Measurements from ENCODE around the gene EHBP1.

EHBP1 gene

DNA sequence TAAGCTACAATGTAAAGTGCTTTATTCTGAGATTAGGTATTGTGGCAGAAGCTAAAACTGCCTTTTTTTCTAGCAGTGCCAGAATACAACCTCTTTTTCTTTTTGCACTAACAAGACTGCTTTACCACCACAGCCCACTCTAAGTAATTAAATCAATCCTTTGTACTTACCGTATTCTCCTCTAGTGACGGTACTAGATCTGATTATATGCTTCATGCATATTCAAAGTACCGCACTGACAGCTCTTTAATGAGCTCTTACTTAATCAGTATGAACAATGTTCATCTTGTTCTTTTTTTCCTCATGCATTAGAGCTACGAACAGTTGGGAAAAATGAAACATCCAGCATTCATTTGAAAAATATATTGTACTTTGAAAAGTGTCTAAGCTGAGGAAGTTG, 329.0 kb downstream of the EHBP1 start:
- DNase-seq, result no peak

DNA sequence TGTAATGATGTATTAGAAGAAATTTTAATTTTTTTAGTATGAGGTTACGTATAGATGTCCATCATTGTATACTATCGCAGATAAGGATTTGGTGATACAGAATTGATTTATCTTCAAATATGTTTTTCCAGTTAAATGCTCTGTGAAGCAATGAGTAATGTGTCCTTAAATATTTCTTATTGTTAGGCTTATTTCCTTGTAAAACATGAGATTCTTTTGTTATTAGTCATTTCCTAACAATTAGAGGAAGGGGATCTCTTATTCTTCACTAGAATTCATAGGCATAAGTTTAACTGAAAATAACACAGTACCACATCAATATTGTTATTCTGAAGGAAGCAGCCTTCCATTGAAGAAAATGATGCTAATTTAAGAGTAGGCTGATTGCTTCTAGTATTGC, 329.7 kb downstream of the EHBP1 start:
- no peak for DNase-seq

DNA sequence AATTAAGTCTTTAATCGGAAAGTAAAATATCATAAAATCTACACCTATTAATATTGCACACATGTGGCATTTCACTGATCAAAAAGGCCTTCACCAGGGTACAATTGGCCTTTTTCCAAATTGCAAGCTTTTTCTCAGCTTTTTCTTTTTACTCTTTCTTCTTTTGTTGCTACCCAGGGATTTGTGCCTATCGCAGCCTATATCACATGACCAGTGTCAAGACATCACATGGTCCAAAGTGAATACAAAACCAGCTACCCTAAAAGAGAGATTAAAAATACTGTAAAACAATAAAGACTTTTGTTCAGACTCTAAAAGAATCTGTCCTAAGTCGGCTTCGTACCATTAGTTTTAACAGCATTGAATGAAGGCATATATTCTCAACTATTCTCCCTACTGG, 330.1 kb downstream of the EHBP1 start:
- DNase-seq, result no peak

DNA sequence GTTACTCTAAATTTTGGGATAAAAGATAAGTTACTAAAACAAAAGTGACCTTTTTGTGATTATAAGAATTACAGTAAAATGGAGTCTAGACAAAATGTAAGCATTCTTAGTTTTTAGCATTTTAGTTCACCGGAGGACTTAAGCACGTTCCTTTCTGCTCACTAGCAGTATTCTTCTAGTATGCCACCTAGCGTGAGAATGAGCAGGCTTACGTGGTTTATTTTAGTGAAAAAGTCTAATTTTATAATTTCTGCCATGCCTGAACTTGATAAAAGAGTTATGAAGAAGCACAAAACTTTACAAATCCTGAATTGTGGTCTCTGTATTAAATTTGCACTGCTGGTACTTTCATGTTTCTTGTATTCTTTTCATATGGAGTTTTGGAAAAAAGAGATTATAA, 332.5 kb downstream of the EHBP1 start:
- DNase-seq, result no peak

DNA sequence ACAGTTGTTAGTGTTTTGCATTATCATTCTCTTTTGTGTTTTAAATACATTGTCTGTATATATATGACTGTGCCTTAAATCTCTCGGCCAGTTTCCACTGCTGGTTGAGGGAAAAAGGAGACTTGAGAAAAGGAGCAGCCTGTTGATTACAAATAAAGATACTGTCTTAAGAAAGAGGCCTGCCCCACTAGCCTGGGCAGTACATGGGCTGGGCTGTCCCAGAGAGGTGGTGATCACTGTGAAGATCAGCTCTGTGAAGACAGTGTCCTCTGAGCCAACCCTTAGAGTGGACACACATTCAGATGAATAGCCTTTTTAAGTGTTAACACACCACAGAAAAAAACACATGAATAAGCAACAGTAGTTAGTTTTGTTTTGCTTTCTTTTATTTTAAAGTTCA, 335.1 kb downstream of the EHBP1 start:
- DNase-seq, result no peak

DNA sequence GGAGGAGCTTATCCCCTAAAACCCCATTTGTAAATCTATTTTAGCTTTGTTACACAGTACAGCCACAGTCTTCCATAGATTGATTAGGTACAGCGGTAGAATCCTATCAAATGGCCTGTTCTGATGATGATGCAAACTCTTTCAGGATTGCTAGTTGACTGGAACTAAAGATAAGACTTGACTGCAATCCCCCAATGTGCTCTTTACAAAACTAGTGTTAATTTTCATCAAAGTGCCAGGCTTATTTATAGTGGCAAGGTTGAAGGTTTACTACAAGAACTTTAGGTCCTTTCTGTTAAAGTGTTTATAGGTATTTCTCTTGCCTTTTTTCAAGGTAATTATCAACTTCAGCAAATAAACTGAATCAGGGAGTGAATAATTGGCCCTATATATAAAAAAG, 336.1 kb downstream of the EHBP1 start:
- no peak for DNase-seq

DNA sequence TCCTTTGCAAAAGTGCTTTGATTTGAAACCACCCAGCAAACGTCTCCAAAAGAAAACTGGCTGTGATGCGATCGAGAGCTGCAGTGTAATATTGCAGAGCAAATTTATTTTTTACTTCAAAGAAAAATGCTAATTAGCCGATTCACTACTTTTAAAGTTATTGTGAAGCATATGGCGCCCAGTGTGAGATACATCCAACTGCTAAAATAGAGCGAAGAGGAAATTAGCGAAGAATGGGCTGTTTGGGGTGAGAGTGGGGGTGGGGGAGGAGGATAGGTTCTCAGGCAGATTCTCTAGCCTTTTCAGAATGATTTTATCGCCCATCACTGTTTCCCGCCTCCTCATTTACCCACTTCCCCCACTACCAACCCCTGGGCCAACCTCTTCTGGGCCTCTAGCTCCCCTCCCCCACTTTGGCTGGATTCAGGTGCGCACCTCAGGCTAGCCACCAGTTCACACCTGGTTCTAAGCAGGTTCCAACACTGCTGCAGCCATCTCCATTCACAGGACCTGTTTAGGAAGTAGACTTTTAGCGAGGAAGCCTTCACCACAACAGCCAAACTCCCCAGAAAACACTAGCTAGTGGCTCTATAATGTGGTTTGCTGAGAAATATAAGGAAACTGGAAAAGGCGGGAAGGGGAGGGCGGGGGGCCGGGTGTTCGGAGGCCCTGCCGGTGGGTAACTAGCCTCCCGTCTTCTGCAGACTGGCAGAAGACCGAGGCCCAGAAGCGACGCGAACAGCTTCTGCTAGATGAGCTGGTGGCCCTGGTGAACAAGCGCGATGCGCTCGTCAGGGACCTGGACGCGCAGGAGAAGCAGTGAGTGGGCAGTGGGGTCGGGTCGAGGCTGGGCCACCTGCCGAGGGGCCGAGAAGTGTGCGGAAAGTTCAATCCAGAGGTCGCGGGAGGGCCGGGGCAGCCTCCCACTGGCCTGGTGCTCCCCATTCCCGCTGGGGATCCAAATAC, 339.1 kb downstream of the EHBP1 start:
- no peak for DNase-seq

DNA sequence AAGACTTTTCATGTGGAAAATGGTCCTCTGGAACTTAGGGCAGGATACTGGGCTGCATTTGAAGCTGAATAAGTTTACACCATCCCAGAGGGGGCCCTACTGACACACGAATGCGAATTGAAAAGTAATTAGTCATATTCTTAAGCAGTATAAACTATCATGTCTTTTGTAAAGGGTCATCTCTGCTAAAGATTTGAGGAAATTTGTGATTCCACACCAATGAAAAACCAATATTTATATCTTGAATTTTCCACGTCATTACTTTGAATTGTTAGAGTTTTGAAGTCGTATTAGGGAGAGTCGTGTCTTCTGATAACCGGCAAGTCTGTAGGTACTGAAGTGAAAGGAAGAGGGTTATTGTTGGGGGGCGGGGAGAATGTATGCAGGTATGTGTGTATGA, 341.0 kb downstream of the EHBP1 start:
- DNase-seq, result no peak

DNA sequence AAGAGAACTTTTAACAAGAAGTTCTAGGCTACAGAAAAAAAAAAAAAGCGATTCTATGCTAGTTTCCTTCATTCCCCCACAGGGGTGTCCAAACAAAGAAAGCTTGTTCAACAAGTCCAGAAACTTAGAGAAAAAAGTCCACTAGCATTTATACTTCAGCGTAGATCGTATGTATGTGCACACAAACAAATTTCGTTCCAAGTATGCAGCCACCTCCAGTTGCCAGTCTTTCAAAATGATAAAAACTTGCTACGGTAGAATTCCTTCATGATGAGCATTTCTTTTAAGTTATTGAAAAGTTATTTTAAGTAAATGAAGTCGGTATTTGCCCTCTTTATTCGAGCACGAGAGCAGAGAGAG, 341.4 kb downstream of the EHBP1 start:
- no peak for DNase-seq

DNA sequence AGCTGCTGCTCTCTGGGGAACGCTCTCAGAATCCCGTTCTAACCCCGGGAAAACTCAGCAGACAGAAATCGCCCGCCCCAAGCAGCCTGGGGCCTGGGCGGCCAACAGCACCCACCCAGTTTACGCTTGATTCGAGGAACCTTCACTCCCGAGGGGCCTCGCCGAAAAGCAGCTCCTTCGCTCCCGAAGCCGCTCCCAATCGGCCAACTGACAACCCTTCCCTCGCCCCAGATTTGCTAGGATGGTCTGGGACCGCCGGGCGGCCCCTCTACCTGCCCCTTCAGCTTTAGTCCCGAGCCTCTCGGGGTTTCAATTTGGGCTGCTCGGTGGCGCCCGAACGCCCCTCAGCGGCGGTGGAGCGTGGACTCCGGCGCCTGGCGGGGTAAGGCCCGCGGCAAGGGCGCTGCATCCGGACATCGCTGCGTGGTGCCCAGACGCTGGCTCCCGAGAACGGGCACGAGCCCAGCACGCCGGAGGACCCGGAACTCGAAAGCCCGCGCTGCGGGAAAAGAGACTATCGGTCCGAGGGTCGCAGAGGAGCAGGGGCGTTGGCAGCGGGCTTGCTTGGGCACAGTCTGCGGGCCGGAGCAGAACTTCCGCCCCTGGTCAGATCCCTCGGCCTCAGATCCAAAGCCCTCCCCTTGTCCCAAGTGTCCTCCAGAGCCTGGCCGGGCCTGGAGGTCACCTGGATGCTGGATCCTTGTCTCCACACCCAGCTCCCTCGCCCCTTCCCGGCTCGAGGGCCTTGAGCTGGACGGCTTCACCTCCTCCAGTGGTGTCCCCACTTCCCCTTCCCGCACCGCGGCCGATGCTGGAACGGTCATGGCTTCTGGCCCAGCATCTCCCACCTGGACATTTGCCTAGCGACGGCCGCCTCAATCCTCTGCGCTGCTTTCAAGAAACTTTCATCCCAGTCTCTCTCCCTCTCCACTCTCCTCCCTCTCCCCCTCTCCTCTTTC, 342.1 kb downstream of the EHBP1 start:
- no peak for DNase-seq

DNA sequence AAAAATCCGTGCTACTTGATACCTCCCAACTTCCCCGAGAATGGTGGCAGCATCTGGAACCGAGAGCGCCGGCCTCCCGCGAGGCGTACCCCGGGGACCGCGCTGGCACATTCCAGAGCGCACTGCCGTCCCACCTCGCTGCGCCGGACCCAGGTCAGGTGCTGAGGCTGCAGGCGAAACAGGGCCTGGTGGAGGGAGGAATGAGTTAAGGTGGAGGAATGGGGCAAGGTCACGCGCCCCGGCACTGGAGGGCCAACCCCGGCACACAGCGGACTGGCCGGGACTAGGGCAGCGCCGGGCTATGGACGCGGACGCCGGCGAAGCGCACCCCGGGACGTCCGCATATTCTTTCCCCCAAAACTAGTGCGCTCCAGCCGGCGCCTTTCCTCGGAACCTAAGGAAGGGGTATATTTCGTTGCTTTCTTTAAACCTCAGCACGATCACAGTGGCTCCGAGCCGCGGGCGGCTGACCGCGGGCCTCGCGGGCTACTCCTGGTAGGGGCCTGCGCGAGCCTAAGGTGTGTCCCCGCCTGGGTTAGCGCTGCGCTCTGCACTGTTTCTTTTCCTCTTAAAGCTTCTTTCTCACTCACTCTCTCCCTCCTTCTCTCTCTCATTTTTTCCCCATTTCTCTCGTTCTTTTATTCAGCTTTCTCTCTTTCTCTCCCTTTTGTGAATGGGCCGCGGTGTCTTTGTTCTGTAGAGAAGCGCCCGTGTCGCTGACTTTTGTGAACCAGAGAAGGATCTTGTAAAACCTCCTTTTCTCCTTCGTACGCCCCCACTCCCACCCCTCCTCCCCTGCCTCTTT, 343.1 kb downstream of the EHBP1 start:
- DNase-seq, result no peak

DNA sequence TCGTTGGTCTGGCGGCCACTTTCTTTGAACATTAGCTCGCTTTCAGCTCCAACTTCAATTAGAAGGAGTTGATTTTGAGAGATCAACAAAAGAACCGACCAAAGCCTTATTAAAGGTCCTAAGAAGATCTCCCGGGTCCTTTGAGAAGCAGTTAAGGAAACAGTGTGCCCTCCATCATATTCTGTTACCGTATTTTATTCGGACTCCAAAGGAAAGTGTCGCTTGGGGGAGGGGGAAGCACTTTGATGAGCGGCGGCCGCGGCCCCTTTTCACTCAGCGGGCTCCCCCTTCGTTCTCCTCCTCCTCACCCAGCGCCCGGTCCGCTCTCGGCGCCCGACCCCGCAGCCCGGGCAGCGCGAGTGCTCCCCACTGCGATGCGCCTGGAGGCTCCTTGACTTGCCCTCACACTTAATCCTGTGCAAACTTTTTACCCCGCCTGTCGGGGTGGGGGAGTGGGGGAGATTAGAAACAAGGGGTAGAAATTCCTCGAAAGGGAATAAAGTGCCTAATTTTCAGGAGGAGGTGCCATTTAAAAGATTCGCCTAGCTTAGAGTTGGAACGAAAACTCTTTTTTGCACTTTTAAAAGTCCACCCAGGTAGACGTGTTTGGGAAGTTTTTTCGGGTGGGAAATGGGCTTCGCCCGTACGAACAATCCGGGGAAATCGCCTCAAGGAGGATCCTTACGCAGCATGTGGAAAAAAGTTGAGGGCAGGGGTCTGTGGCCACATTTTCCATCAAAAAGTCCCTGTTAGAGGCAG, 343.9 kb downstream of the EHBP1 start:
- DNase-seq, result no peak

DNA sequence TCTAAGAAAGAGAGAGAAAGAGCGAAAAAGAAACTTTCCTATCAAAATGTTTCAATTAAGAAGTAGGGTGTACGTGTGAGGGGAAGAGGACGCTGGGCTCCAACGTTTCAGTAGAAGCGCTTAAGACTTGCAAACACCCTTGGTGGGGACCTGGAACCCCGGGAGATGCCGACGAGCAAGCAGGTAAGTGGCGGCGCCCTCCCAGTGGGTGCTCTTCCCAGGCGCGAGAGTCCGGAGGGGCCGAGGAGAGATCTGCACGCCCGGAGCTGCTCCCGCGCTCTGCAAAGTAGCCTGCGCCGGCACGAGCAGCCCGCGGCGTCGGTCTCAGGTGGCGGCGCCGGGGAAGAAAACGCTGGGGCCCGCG, 344.4 kb downstream of the EHBP1 start:
- no peak for DNase-seq

DNA sequence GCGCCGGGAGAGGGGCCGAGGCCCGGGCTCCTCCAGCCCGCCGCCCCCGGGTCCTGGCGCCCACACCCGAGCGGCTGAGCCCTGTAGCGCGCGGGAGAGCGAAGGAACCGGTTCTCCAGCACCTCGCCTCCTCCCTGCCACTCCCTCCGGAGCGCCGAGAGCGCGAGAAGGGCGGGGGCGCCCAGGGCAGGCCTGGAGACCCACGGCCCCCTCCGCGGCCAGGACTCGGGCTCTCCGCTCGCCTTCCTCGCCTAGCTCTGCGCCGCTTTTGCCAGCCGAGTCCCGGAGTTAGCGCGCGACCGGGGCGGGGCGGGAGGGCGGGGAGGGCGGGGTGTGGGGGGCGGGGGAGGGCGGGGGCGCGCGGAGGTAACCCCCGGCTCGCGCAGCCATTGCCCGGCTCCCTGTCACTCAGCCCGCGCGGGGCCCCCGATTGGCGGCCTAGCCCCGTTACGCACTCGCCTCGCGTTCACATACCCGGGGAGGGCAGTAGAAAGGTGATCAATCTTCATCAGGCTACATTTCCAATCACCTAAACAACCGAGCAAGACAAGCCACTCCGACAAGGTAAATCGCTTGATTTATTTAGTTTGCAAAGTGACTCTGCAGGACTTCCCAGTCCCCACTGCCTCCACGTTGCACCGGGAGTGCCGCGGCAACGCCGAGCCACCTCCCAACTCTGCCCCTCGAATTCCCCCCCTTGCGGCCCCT, 345.0 kb downstream of the EHBP1 start, which contains the start of gene OTX1:
Gene OTX1, plus strand, starts transcription at position 497 of the 708 bp plus-strand sequence. CDS start 2,161 bp downstream, outside the sequence.
- peak; percentile 30 for DNase-seq

DNA sequence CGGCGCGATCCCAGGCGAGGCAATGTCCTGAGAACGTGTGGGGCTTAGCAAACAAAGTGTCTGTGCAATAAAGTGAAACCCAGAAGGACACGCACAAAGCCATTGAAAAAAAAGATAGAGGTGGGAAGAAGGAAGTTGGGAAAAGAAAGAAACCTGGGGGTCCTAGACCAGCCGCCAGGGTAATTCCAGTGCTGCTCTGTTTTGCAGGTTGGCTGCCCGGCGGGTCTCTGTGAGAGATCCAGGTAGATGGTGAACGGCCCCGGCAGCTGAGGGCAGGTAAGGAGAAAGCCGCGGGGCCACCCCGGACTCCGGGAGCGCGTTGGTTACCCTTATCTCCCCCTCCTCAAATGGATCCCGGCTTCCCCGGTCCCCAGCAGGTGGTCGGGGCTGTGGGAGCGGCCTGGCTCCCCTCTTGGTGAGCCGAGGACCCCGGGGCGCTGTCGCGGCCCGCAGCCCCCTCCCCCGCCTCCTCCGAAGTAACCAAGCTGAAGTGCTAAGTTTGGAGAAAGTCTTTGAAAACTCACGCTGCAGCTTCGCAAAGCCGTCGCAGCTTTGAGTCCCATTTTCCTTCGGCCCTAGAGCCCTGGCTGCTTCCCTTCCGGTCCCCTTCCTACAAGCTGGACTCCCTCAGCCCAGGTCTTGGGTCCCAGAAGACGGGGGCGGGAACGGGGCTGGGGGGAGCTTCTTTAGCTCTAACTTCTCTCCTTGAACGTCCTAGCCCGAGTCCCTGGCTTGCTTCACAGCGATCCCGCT, 345.7 kb downstream of the EHBP1 start:
- DNase-seq, result no peak

DNA sequence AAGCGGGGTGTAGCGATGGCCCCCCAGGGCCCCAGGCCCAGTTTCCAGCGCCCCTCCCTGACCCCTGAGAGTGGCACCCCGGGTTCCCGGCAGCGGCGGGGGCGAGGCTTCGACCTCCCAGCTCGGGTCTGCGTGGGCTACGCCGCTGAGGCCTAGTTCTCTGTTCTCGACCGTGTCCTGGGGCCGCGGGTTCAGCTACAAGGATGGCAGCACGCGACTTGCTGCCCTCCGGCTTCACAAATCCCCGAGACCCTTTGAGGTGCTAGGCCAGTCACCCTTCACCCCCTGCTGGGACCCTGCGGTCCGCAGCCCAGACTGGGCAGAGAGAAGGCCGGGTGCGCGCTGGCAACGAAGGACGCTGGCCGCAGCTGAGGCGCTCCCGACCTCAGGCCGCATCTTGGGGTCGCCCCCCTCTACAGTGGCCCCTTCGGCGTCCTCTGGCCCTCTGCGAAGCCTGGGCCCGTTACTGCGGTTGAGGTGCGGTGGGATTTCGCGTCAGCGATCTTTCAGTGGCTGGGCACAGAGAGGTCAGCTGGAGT, 346.4 kb downstream of the EHBP1 start:
- no peak for DNase-seq

DNA sequence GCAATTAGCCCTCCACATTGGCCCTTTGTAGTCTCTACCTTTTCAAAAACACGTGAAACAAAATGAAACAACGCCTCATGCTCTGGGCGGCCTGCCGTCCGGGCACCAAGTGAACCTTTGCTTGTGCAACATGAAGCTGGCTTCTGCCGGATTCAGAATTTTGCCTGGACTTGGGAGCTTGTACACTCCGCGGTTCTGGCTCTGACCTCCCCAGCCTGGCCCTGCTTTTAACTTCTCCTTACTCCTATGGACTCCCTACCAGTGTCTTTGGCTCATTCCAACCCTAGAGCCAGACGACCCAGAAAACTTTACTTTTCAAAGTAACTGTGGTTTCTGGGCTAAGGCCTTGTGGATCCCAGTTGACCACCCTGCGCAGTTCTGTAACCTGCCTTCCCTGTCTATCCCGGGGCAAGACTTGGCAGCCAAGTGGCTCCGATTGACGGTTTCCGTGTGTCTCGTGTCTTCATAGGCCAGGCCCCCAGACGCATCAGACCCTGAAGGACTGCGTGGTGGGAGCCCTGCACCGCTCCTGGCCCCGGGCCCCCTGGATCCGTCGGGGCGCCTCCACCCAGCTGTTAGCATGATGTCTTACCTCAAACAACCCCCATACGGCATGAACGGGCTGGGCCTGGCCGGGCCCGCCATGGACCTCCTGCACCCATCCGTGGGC, 347.0 kb downstream of the EHBP1 start:
- DNase-seq, result no peak

DNA sequence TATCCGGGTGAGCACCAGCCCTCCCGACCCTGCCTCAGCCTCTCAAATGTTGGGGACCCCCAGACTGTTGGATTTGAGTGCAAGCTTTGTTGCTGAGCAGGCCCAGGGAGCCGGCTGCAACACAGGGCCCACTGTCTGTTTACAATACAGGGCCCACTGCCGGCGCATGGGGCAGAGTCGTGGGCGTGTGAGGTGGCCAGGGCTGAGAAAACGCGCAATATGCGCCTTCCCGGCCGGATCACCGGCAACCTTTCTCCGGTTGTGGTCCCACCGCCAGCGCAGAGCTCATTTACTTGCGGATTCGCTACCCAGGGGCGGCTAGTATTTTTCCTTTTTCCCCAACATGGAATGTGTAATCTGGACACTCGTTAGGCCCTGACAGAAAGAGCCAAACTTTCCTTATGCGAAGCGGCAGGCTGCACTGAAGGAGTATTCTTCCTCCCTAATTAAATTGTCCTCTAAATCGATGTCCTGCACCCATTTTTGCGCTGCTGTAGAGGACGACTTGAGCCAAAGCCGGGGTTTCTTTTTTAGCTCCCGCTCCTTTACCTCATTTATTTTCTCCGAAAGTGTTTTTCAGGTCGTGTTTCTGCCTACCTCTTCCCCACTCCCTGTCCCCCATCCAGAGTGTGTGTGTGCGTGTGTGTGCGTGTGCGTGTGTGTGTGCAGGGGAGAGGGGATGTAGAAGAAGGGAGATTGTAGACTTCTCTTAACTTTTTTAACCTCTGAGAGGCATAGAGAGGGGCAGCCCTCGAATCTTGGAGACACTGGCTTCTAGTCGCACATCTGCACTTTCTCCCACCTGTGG, 347.8 kb downstream of the EHBP1 start:
- no peak for DNase-seq
